GM12864 (cell line): ENCODE results near the gene ZNF823.
"Not testable (repeated sequence)": the region's sequence is repeated elsewhere in the genome, so short reads cannot be mapped to it uniquely, and the experiment has no call there.

Source experiments
- DNase-seq: peaks from one replicate; pipeline ENCODE4 v3.0.0-alpha.2; 2011; ENCODE audit warnings: low read depth
- H3K4me3 ChIP-seq: 2 replicates; pipeline ENCODE4 v1.5.1; 2011; ENCODE audit warnings: mild to moderate bottlenecking, low read depth, low read length, control low read depth
- CTCF ChIP-seq: IDR thresholded peaks from 2 replicates; pipeline ENCODE4 v1.5.1; 2011; ENCODE audit warnings: low read depth, mild to moderate bottlenecking, moderate library complexity, low read length, control low read depth, inconsistent platforms; ENCODE audit errors: missing control alignments

ZNF823 gene

DNA sequence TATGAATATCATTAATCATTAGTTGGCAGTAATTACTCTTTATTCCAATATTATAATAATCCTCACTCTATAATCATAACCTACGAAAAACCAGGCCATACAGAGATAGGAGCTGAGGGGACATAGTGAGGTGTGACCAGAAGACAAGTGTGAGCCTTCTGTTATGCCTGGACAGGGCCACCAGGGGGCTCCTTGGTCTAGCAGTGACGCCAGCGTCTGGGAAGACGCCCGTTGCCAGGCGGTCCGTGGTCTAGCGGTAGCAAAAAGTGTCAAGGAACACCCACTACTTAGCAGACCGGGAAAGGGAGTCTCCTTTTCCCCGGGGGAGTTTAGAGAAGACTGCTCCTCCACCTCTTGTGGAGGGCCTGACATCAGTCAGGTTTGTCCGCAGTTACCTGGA, 32.8 kb upstream of the ZNF823 start:
- DNase-seq, H3K4me3 ChIP-seq: not testable (repeated sequence)
- TF ChIP-seq CTCF: peak; percentile 9

DNA sequence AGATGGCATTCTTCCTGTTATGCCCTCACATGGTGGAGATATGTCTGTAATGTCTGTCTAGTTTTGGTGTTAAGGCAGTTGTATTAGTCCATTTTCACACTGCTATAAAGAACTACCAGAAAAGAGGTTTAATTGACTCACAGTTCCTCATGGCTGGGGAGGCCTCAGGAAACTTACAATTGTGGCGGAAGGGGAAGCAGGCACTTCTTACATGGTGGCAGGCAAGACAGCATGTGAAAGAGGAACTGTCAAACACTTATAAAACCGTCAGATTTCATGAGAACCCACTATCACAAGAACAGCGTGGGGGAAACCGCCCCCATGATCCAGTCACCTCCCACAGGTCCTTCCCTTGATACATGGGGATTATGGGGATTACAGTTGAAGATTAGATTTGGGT, 31.2 kb upstream of the ZNF823 start:
- H3K4me3 ChIP-seq: no peak overlapping the region
- DNase-seq: no peak
- no peak for TF ChIP-seq CTCF

- H3K4me3 ChIP-seq: peak overlapping the region; percentile 97
- no peak for TF ChIP-seq CTCF
- no peak for DNase-seq
Measured at GRCh38 chr19:11767633-11768133, 28.9 kb upstream of the ZNF823 start.

DNA sequence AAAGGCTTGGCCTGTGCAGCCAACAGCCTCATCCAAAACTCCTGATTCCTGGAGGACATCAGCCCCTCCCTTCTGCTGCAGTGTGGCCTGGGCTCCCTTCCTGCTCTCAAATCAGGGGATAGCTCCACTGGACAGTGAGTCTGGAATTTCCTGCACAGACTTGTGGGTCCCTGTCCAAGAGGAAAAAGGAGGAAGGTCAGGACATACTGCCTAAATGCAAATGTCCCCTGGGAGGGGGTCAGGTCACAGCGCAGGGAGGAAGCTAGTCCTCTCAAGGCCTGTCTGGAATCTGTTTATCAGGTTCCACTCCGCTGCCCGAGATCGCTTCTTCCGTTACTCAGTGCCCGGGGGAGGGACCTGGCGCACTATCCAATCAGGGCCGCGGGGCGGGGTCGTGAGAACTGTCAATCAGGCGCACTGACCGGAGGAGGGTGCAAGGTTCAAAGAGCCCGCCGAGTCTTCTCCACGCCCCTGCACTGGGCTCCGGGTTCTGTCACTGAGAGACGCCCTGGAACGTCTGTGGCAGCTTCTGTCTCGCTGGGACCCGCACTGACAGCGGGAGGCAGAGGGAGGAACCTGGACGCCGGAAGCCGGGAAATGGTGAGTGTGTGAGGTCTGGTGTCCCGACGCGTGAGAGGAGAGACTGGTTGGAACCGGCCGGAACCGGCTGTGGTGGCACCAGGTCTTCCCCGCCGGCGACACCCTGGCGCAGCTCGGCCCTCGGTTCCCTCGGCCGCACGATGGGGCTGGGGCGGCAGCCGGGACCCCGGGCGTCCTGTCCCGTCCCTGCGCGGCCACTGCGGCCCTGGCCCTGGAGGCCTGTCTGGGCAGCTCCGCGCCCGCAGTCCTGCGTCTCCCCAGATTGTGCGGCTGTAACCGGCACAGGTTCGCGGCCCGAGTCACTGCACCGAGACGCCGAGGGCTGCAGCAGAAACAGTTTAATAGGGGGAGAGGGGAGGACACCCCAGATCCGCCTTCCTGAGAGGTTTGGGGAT, 28.1 kb upstream of the ZNF823 start, which contains the start of gene ZNF441:
ZNF441 (plus strand) TSS at position 404 of the 995 bp plus-strand sequence; CDS start at position 598, 194 bp downstream.
- DNase-seq: peak; percentile 87
- no peak for TF ChIP-seq CTCF
- peak within 1 kb of the TSS; percentile 97 for H3K4me3 ChIP-seq

GRCh38 chr19:11763611-11764010, 24.9 kb upstream of the ZNF823 start:
- DNase-seq: no peak
- no peak overlapping the region for H3K4me3 ChIP-seq
- no peak for TF ChIP-seq CTCF

DNA sequence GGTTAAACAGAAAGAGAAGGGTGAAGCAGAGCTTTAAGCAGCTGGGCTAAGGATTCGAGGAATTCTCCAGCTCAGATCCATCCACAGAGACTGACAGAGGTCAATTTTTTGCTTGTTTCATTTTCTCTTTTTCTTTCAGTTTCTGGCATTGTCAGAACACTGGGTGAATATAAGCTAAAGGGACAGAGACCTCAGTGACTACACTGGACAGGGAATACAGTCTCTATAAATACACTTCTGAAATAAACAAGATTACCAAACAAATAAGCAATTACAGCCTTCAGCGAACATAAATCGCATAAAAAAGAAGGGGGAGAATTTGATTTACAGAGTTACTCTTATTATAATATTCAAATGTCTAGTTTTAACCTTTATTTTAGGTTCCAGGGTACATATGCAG, 24.4 kb upstream of the ZNF823 start:
- no peak for TF ChIP-seq CTCF
- no peak overlapping the region for H3K4me3 ChIP-seq

DNA sequence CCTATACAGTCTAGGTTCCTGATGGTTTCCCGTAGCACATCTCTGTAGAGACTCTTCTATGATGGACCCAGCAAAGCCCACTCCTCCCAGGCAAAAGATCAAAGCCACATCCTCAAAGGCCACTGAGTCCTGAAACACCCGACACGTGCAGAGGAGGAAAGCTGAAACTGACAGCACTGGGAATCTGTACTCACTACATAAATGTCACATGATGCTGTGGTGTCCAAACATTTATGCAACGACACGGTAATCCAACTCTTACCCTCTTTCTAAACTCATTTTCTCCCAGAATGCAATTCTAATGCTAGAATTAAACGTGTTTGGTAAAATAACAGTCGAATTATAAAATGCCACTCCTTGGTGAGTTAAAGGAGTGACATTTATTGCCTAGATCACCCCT, 21.1 kb upstream of the ZNF823 start:
- H3K4me3 ChIP-seq: no peak overlapping the region
- no peak for DNase-seq
- TF ChIP-seq CTCF: no peak

More for the DNA sequence above, 24.4 kb upstream of the ZNF823 start:
- no peak for DNase-seq
